Mucosa of descending colon (tissue), 3 donors: Measurements from ENCODE around the gene MYRIP. TPM values are rescaled to one million over a fixed set of nuclear protein-coding genes. Genes with fewer than 3 reads are reported as not detected.

Source experiments
- ATAC-seq: fragments of 200-7000 bp; cut with Tn5 transposase; one replicate; pipeline ENCODE4 v1.9.1; 2020; ENCODE audit warnings: mild to moderate bottlenecking, moderate library complexity
- DNase-seq, 3 donors: peaks; one replicate each; pipeline ENCODE4 v3.0.0-alpha.2; 2020
- H3K36me3 ChIP-seq: fragments of 200-600 bp; one replicate; pipeline ENCODE4 v1.8.0; 2021; ENCODE audit warnings: low read depth, mild to moderate bottlenecking
- H3K4me1 ChIP-seq: fragments of 200-600 bp; one replicate; pipeline ENCODE4 v1.8.0; 2021; ENCODE audit warnings: low read depth, mild to moderate bottlenecking
- H3K4me3 ChIP-seq: fragments of 200-600 bp; one replicate; pipeline ENCODE4 v1.8.0; 2021; ENCODE audit warnings: mild to moderate bottlenecking
- H3K9me3 ChIP-seq: fragments of 200-600 bp; one replicate; pipeline ENCODE4 v1.8.0; 2021; ENCODE audit warnings: mild to moderate bottlenecking
- intact Hi-C, 2 donors: fragments of 100-400 bp; cut with DNase I in 1 of 2; cut with micrococcal nuclease in 1 of 2; formaldehyde crosslinking; loops; one replicate each; pipeline versions ENCODE4 v1.11.0 to v1.11.1; 2022; cut with DNase I, micrococcal nuclease
- total RNA-seq, 3 donors: library from RNA; stranded (reverse); fragmentation: NEBNext Ultra II Directional in 2 of 3; extraction: Animal tissue kit (Norgen Biotek cat#: 25700) in 2 of 3; gene quantifications; one replicate each; pipeline versions ENCODE4 v1.2.1 to v1.2.4, GENCODE V29; 2021 to 2023
- TF ChIP-seq, protein P1 (sequence below): fragments of 200-600 bp; IDR thresholded peaks from one replicate; pipeline ENCODE4 v1.8.0; 2022; ENCODE audit warnings: antibody characterized with exemption, mild to moderate bottlenecking
- donor health status: DM: no; HTN: no; CAD: no; lungs with moderate emphysema.
- donor health status: DM: no; HTN: no; CAD: no.
- donor health status: DM: no; HTN: yes; CAD: no.

Gene MYRIP
- total RNA-seq, 3 donors from 2014 or later, result 7.2 to 11.2 (median 9.9) TPM

GRCh38 chr3:40208251-40208650 lies 398.8 kb downstream of the MYRIP start:
- Histone ChIP-seq H3K36me3 (no peaks in the 10 kb centered on the region), H3K4me1 (no peaks in the 10 kb centered on the region), H3K4me3 (no peak overlapping the region), H3K9me3 (no peaks in the 10 kb centered on the region)
- TF ChIP-seq, protein P1, sequence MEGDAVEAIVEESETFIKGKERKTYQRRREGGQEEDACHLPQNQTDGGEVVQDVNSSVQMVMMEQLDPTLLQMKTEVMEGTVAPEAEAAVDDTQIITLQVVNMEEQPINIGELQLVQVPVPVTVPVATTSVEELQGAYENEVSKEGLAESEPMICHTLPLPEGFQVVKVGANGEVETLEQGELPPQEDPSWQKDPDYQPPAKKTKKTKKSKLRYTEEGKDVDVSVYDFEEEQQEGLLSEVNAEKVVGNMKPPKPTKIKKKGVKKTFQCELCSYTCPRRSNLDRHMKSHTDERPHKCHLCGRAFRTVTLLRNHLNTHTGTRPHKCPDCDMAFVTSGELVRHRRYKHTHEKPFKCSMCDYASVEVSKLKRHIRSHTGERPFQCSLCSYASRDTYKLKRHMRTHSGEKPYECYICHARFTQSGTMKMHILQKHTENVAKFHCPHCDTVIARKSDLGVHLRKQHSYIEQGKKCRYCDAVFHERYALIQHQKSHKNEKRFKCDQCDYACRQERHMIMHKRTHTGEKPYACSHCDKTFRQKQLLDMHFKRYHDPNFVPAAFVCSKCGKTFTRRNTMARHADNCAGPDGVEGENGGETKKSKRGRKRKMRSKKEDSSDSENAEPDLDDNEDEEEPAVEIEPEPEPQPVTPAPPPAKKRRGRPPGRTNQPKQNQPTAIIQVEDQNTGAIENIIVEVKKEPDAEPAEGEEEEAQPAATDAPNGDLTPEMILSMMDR, result no peak
- intact Hi-C loops, result no loop called here
- ATAC-seq (no peak), DNase-seq (no peak)

- intact Hi-C loops, result no loop called here
- Histone ChIP-seq H3K36me3 (no peaks in the 10 kb centered on the region), H3K9me3 (no peaks in the 10 kb centered on the region), H3K4me1 (no peaks in the 10 kb centered on the region), H3K4me3 (no peak overlapping the region)
- TF ChIP-seq, protein P1, result no peak
- no peak for DNase-seq
- no peak for ATAC-seq
Measured at GRCh38 chr3:40211579-40211978, 402.2 kb downstream of the MYRIP start.

- TF ChIP-seq, protein P1, result no peak
- ATAC-seq, result no peak
- Histone ChIP-seq H3K4me1 (no peaks in the 10 kb centered on the region), H3K4me3 (no peak overlapping the region), H3K36me3 (no peaks in the 10 kb centered on the region), H3K9me3 (no peaks in the 10 kb centered on the region)
- no peak for DNase-seq
- intact Hi-C loops, result no loop called here
Measured at GRCh38 chr3:40213556-40213955, 404.1 kb downstream of the MYRIP start.

DNA sequence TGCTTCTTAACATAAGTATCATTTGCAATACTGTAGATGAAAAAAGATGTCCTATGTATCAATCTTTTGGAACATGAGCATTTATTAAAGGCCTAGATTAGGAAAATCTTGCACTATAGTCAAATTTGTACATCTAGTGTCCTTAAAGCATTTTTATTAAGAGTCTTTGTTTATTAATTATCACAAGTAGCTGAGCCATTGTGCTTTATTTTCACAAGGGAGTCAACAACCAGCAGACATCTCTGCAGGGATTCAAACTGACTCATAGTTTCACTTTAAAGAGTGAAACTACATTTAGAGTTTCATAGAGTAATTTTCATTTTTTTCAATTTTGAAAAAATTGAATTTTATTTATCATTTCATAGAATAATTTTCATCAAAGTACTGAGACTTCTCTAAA lies 405.6 kb downstream of the MYRIP start:
- intact Hi-C loops, result no loop called here
- ATAC-seq (no peak), DNase-seq (no peak)
- H3K36me3 ChIP-seq, result no peaks in the 10 kb centered on the region
- no peaks in the 10 kb centered on the region for H3K9me3 ChIP-seq
- TF ChIP-seq, protein P1, result no peak
- H3K4me1 ChIP-seq, result no peaks in the 10 kb centered on the region
- H3K4me3 ChIP-seq, result no peak overlapping the region

DNA sequence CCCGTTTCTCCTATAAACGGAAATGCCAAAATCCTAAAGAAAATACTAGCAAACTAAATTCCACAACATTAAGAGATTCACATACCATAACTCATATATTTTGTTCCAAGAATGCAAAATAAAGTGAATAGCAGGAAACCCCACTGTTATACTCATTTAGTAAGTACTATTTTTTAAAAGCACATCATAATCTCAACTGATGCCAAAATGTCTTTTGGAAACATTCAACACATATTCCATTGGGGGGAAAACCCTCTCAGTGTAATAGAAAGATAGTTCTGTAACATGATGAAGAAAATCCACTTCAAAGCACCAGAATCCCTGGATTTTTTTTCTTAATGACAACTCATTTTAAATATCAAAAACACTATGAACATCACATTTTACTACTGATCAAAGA lies 407.1 kb downstream of the MYRIP start:
- Histone ChIP-seq H3K4me3 (no peak overlapping the region), H3K4me1 (no peaks in the 10 kb centered on the region), H3K36me3 (no peaks in the 10 kb centered on the region), H3K9me3 (no peaks in the 10 kb centered on the region)
- DNase-seq (no peak), ATAC-seq (no peak)
- intact Hi-C loops, result no loop called here
- TF ChIP-seq, protein P1, result no peak

- ATAC-seq, result no peak
- Histone ChIP-seq H3K4me1 (no peaks in the 10 kb centered on the region), H3K4me3 (no peak overlapping the region), H3K9me3 (no peaks in the 10 kb centered on the region), H3K36me3 (no peaks in the 10 kb centered on the region)
- intact Hi-C loops, result no loop called here
- no peak for DNase-seq
- TF ChIP-seq, protein P1, result no peak
Measured at GRCh38 chr3:40223856-40224255, 414.4 kb downstream of the MYRIP start.
